ENCODE measurements around the gene AJM1.

GRCh38 chr9:136860529-136860928, 18.3 kb downstream of the AJM1 start:
- TF ChIP-seq EZH2 (IDR thresholded peaks at IDR 0.05; ENCODE audit: borderline replicate concordance, insufficient read depth, low read length, poor library complexity, severe bottlenecking): no peak
- TF ChIP-seq CTCF (IDR thresholded peaks at IDR 0.05; ENCODE audit: poor library complexity, severe bottlenecking): no peak
